Endodermal cell (in vitro differentiated cells): ENCODE data around the gene ARHGAP1. TPM values are rescaled to one million over a fixed set of nuclear protein-coding genes. Genes with fewer than 3 reads are reported as not detected.

ENCODE experiments used
- DNase-seq: peaks from one replicate; pipeline ENCODE4 v3.0.0-alpha.2; 2017
- H3K27ac ChIP-seq: 2 replicates; pipeline ENCODE4 v1.5.1; 2013; ENCODE audit warnings: mild to moderate bottlenecking, low read depth, low read length, moderate library complexity
- H3K27me3 ChIP-seq: 2 replicates; pipeline ENCODE4 v1.6.1; 2013; ENCODE audit warnings: mild to moderate bottlenecking, low read length, moderate library complexity; ENCODE audit not compliant: insufficient read depth, control insufficient read depth, poor library complexity, severe bottlenecking
- H3K36me3 ChIP-seq: 2 replicates; pipeline ENCODE4 v1.7.0; 2013; ENCODE audit warnings: mild to moderate bottlenecking, low read length, moderate library complexity; ENCODE audit not compliant: control insufficient read depth, insufficient read depth
- H3K4me1 ChIP-seq: one replicate; pipeline ENCODE4 v1.7.0; 2013; ENCODE audit warnings: low read length; ENCODE audit not compliant: control insufficient read depth, insufficient read depth
- H3K4me3 ChIP-seq: 2 replicates; pipeline ENCODE4 v1.5.1; 2013; ENCODE audit warnings: mild to moderate bottlenecking, low read length, moderate library complexity
- H3K9ac ChIP-seq: 2 replicates; pipeline ENCODE4 v1.6.1; 2013; ENCODE audit warnings: mild to moderate bottlenecking, low read length, moderate library complexity; ENCODE audit not compliant: poor library complexity, severe bottlenecking; ENCODE audit errors: extremely low read depth
- H3K9me3 ChIP-seq: 2 replicates; pipeline ENCODE4 v1.6.1; 2013; ENCODE audit warnings: mild to moderate bottlenecking, low read length, moderate library complexity; ENCODE audit not compliant: control insufficient read depth
- H3K27ac Mint-ChIP-seq: 2 replicates; pipeline ENCODE4 v1.8.0; 2020; ENCODE audit warnings: mixed read lengths
- H3K27me3 Mint-ChIP-seq: 2 replicates; pipeline ENCODE4 v1.8.0; 2021; ENCODE audit warnings: mild to moderate bottlenecking, mixed read lengths; ENCODE audit not compliant: insufficient read depth
- H3K36me3 Mint-ChIP-seq: 2 replicates; pipeline ENCODE4 v1.8.0; 2020; ENCODE audit warnings: low read depth, mixed read lengths
- H3K4me1 Mint-ChIP-seq: 2 replicates; pipeline ENCODE4 v1.8.0; 2020; ENCODE audit warnings: mixed read lengths
- H3K4me3 Mint-ChIP-seq: 2 replicates; pipeline ENCODE4 v1.8.0; 2020; ENCODE audit warnings: mild to moderate bottlenecking, moderate library complexity, mixed read lengths
- H3K9me3 Mint-ChIP-seq: 2 replicates; pipeline ENCODE4 v1.8.0; 2020; ENCODE audit warnings: mild to moderate bottlenecking, mixed read lengths
- WGBS, 2 experiments: methylation state at CpG; one replicate each; pipeline versions ENCODE4 v1.1.5 to v1.1.7; 2013; ENCODE audit warnings: missing lambda C conversion rate in 2 of 2, mixed read lengths in 1 of 2; ENCODE audit not compliant: insufficient coverage in 1 of 2, insufficient read length in 1 of 2; 5-methylcytosine and 5-hydroxymethylcytosine counted together
- total RNA-seq, 2 donors: library from RNA; stranded (reverse); fragmentation: NEBNext Ultra II Directional in 1 of 2; extraction: Animal tissue kit (Norgen Biotek cat#: 25700) in 1 of 2; gene quantifications; 2 replicates in 1 of 2; 3 replicates in 1 of 2; pipeline ENCODE4 v1.2.1, GENCODE V29; 2021
- TF ChIP-seq, protein P1 (sequence below): fragments of 200-600 bp; sonication (generic); conservative IDR thresholded peaks from 2 replicates; pipeline ENCODE4 v1.5.0; 2021; ENCODE audit warnings: antibody characterized with exemption, mild to moderate bottlenecking

ARHGAP1 gene
- total RNA-seq, 2 donors from 2014 or later: 53.4 to 56.6 TPM

DNA sequence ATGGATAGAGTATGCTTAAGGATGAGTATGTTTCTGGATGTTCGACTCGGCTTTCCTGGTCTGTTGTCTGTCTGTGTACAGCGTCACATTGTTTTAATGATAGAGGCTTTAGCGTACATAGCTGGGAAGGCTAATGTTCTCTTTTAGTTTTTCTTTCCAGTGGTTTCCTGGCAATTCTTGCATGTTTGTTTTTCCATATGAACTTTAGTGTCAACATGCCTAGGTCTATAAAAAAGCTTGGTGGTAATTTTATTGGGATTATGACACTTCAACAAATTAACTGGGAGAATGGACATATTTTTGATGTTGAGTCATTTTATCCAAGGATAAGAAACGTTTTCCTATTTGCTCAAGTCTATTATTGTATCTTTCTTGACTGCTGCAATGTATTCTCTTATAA is 36.2 kb upstream of the ARHGAP1 start:
- Histone ChIP-seq H3K27me3 (no peaks in the 10 kb centered on the region), H3K4me3 (no peak overlapping the region), H3K4me1 (no peaks in the 10 kb centered on the region), H3K9ac (no peak overlapping the region), H3K9me3 (no peaks in the 10 kb centered on the region), H3K36me3 (peaks cover 7% of the 10 kb centered on the region), H3K27ac (no peak overlapping the region)
- Mint-ChIP-seq H3K4me1 (no peaks in the 10 kb centered on the region), H3K36me3 (peaks cover 15% of the 10 kb centered on the region), H3K27me3 (no peaks in the 10 kb centered on the region), H3K4me3 (no peak overlapping the region), H3K27ac (no peak overlapping the region), H3K9me3 (no peaks in the 10 kb centered on the region)
- TF ChIP-seq, protein P1, sequence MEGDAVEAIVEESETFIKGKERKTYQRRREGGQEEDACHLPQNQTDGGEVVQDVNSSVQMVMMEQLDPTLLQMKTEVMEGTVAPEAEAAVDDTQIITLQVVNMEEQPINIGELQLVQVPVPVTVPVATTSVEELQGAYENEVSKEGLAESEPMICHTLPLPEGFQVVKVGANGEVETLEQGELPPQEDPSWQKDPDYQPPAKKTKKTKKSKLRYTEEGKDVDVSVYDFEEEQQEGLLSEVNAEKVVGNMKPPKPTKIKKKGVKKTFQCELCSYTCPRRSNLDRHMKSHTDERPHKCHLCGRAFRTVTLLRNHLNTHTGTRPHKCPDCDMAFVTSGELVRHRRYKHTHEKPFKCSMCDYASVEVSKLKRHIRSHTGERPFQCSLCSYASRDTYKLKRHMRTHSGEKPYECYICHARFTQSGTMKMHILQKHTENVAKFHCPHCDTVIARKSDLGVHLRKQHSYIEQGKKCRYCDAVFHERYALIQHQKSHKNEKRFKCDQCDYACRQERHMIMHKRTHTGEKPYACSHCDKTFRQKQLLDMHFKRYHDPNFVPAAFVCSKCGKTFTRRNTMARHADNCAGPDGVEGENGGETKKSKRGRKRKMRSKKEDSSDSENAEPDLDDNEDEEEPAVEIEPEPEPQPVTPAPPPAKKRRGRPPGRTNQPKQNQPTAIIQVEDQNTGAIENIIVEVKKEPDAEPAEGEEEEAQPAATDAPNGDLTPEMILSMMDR: no peak
- WGBS, 2 experiments: 93 to 100% methylated on average over 1 to 4 of the region's 5 CpGs
- no peak for DNase-seq

DNA sequence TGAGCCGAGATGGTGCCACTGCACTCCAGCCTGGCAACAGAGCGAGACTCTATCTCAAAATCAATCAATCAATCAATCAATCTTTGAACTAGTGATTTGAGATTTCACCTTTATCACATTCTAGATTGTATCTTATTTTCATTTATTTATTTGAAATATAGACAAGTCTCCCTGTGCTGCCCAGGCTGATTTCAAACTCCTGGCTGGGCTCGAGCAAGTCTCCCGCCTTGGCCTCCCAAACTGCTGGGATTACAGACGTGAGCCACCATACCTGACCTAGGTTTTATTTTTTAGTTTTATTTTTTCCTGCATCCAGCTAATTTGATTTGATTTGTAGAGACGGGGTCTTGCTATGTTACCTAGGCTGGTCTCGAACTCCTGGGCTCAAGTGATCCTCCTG is 35.7 kb upstream of the ARHGAP1 start:
- H3K27ac ChIP-seq: no peak overlapping the region
- H3K4me1 Mint-ChIP-seq: no peaks in the 10 kb centered on the region
- 85 to 93% methylated on average over 4 to 7 of the region's 7 CpGs for WGBS, 2 experiments

DNA sequence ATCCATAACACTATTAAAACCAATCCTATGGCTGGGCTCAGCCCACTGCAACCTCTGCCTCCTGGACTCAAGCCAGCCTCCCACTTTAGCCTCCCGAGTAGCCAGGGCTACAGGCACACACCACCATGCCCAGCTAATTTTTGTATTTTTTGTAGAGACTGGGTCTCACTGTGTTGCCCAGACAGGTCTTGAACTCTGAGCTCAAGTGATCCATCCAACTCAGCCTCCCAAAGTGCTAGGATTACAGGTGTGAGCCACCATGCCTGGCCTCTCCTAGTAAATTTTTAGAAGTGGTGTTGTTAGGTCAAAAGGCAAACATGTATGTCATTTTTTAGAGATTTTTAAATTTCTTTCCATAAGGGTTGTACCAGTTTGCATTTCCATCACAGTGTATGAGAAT is 32.8 kb upstream of the ARHGAP1 start:
- H3K27me3 Mint-ChIP-seq: no peaks in the 10 kb centered on the region
- no peak overlapping the region for H3K27ac ChIP-seq
- WGBS, 2 experiments: 100% methylated on average over 1 of the region's 1 CpG; no CpG with 5 or more reads in 1 of the 2 experiments
- H3K4me1 Mint-ChIP-seq: no peaks in the 10 kb centered on the region
- H3K4me3 Mint-ChIP-seq: no peak overlapping the region
- TF ChIP-seq, protein P1: no peak
- DNase-seq: no peak
- H3K27ac Mint-ChIP-seq: no peak overlapping the region
- no peak overlapping the region for H3K4me3 ChIP-seq
- H3K4me1 ChIP-seq: no peaks in the 10 kb centered on the region
- no peaks in the 10 kb centered on the region for H3K9me3 ChIP-seq
- H3K36me3 Mint-ChIP-seq: no peaks in the 10 kb centered on the region
- H3K9ac ChIP-seq: no peak overlapping the region
- H3K9me3 Mint-ChIP-seq: no peaks in the 10 kb centered on the region
- H3K27me3 ChIP-seq: no peaks in the 10 kb centered on the region
- no peaks in the 10 kb centered on the region for H3K36me3 ChIP-seq

More for the DNA sequence above, 35.7 kb upstream of the ARHGAP1 start:
- H3K4me3 Mint-ChIP-seq: no peak overlapping the region
- H3K9me3 ChIP-seq: no peaks in the 10 kb centered on the region
- no peak for DNase-seq
- no peaks in the 10 kb centered on the region for H3K4me1 ChIP-seq
- H3K4me3 ChIP-seq: no peak overlapping the region
- no peak overlapping the region for H3K27ac Mint-ChIP-seq
- TF ChIP-seq, protein P1: no peak
- H3K9me3 Mint-ChIP-seq: no peaks in the 10 kb centered on the region
- H3K9ac ChIP-seq: no peak overlapping the region
- H3K36me3 ChIP-seq: peaks cover 2% of the 10 kb centered on the region
- H3K36me3 Mint-ChIP-seq: peaks cover 10% of the 10 kb centered on the region
- H3K27me3 Mint-ChIP-seq: no peaks in the 10 kb centered on the region
- H3K27me3 ChIP-seq: no peaks in the 10 kb centered on the region
